Measurements from ENCODE around the gene FAM227B. TPM values are rescaled to one million over a fixed set of nuclear protein-coding genes. Genes with fewer than 3 reads are reported as not detected.
"Not testable (repeated sequence)": the region's sequence is repeated elsewhere in the genome, so short reads cannot be mapped to it uniquely, and the experiment has no call there.

The FAM227B gene
- total RNA-seq, 1 donor from 2014 or later: 4.5 TPM

GRCh38 chr15:49570672-49571071, 49.9 kb downstream of the FAM227B start:
- Mint-ChIP-seq H3K4me1 (no peaks in the 10 kb centered on the region), H3K27ac (no peak overlapping the region), H3K4me3 (no peak overlapping the region), H3K9me3 (peaks cover 13% of the 10 kb centered on the region), H3K36me3 (ENCODE audit: low read depth) (peaks cover 14% of the 10 kb centered on the region), H3K27me3 (no peaks in the 10 kb centered on the region)
- ChIA-PET CTCF (no interaction called here), POLR2A (no interaction called here)
- intact Hi-C loops (cut with micrococcal nuclease): no loop called here
- TF ChIP-seq CTCF (IDR thresholded peaks at IDR 0.05): no peak
- DNase-seq (no peak), ATAC-seq (ENCODE audit: low read depth) (no peak)

- H3K27ac Mint-ChIP-seq: no peak overlapping the region
- peaks cover 13% of the 10 kb centered on the region for H3K9me3 Mint-ChIP-seq
- no peaks in the 10 kb centered on the region for H3K4me1 Mint-ChIP-seq
- POLR2A ChIA-PET: no interaction called here
- no peak for DNase-seq
- intact Hi-C loops (cut with micrococcal nuclease): no loop called here
- no peak for ATAC-seq (ENCODE audit: low read depth)
- H3K27me3 Mint-ChIP-seq: no peaks in the 10 kb centered on the region
- CTCF ChIA-PET: no interaction called here
- H3K36me3 Mint-ChIP-seq (ENCODE audit: low read depth): peaks cover 14% of the 10 kb centered on the region
- H3K4me3 Mint-ChIP-seq: no peak overlapping the region
- no peak for TF ChIP-seq CTCF (IDR thresholded peaks at IDR 0.05)
Measured at GRCh38 chr15:49570174-49570573, 50.4 kb downstream of the FAM227B start.

- no peaks in the 10 kb centered on the region for H3K27me3 Mint-ChIP-seq
- TF ChIP-seq CTCF (IDR thresholded peaks at IDR 0.05): no peak
- H3K9me3 Mint-ChIP-seq: peaks cover 53% of the 10 kb centered on the region
Measured at GRCh38 chr15:49560045-49560444, 60.6 kb downstream of the FAM227B start.

DNA sequence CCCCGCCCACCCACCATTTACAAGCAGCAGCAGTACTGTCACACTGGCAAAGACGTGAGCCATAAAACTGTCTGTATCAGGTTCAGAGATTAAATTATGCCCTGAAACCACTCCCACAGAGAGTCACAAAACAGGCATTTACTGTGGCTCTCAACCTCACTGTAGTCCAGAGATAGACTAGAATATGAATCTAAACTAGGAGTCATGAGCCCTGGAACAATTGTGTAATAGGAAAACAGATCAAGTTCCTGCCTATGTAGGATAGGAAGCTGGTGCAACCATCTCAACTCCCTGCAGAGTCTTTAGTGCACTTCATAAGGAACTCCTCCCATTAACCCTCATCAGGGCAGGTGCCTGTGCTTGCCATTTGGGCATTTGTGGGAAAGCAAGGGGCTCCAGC, 61.7 kb downstream of the FAM227B start:
- no peak for TF ChIP-seq CTCF (IDR thresholded peaks at IDR 0.05)
- peaks cover 10% of the 10 kb centered on the region for H3K36me3 Mint-ChIP-seq (ENCODE audit: low read depth)
- ATAC-seq (ENCODE audit: low read depth): no peak
- intact Hi-C loops (cut with micrococcal nuclease): no loop called here
- ChIA-PET POLR2A (no interaction called here), CTCF (no interaction called here)
- no peaks in the 10 kb centered on the region for H3K4me1 Mint-ChIP-seq
- peaks cover 53% of the 10 kb centered on the region for H3K9me3 Mint-ChIP-seq
- H3K27ac Mint-ChIP-seq: no peak overlapping the region
- H3K4me3 Mint-ChIP-seq: no peak overlapping the region
- peaks cover 3% of the 10 kb centered on the region for H3K27me3 Mint-ChIP-seq
- no peak for DNase-seq

More at GRCh38 chr15:49560045-49560444, 60.6 kb downstream of the FAM227B start:
- H3K4me3 Mint-ChIP-seq: no peak overlapping the region
- H3K4me1 Mint-ChIP-seq: no peaks in the 10 kb centered on the region
- ChIA-PET CTCF (no interaction called here), POLR2A (no interaction called here)
- ATAC-seq (ENCODE audit: low read depth): no peak
- no peak overlapping the region for H3K27ac Mint-ChIP-seq
- no peak for DNase-seq
- H3K36me3 Mint-ChIP-seq (ENCODE audit: low read depth): peaks cover 10% of the 10 kb centered on the region
- intact Hi-C loops (cut with micrococcal nuclease): loop anchor here (1.0 kb wide), 1 partner anchor 26 kb away; no protein-coding TSS in a partner anchor

GRCh38 chr15:49556437-49556836, 64.2 kb downstream of the FAM227B start:
- Mint-ChIP-seq H3K27ac (no peak overlapping the region), H3K4me1 (no peaks in the 10 kb centered on the region), H3K36me3 (ENCODE audit: low read depth) (peaks cover 10% of the 10 kb centered on the region), H3K9me3 (peaks cover 36% of the 10 kb centered on the region), H3K4me3 (no peak overlapping the region), H3K27me3 (peaks cover 3% of the 10 kb centered on the region)
- CTCF ChIA-PET: no interaction called here
- ATAC-seq (ENCODE audit: low read depth) (no peak), DNase-seq (no peak)
- POLR2A ChIA-PET: no interaction called here
- intact Hi-C loops (cut with micrococcal nuclease): no loop called here
- no peak for TF ChIP-seq CTCF (IDR thresholded peaks at IDR 0.05)

DNA sequence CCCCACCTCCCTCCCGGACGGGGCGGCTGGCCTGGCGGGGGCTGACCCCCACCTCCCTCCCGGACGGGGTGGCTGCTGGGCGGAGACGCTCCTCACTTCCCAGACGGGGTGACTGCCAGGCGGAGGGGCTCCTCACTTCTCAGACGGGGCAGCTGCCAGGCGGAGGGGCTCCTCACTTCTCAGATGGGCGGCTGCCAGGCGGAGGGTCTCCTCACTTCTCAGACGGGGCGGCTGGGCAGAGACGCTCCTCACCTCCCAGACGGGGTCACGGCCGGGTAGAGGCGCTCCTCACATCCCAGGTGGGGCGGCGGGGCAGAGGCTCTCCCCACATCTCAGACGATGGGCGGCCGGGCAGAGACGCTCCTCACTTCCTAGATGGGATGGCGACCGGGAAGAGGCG, 70.3 kb downstream of the FAM227B start:
- H3K4me3 Mint-ChIP-seq; H3K27me3 Mint-ChIP-seq; ATAC-seq (ENCODE audit: low read depth); intact Hi-C loops (cut with micrococcal nuclease); DNase-seq; H3K36me3 Mint-ChIP-seq (ENCODE audit: low read depth); H3K27ac Mint-ChIP-seq; POLR2A ChIA-PET; CTCF ChIA-PET; H3K4me1 Mint-ChIP-seq: not testable (repeated sequence)
- H3K9me3 Mint-ChIP-seq: peaks cover 15% of the 10 kb centered on the region

Data from activated B cell treated with CpG ODN at 0.5 μM for 24 hours (primary cell).